ENCODE data around the gene C1orf21.

C1orf21 gene

GRCh38 chr1:184672013-184672726, 285.3 kb downstream of the C1orf21 start:
- no peak for DNase-seq

GRCh38 chr1:184673305-184673704, 286.5 kb downstream of the C1orf21 start:
- DNase-seq = no peak

GRCh38 chr1:184677344-184677743, 290.5 kb downstream of the C1orf21 start:
- DNase-seq = no peak

Data from NCI-H446 treated with DMSO at 0.1 percent for 48 hours (cell line).